H9 (cell line): ENCODE results near the gene ZNF629. TPM values are rescaled to one million over a fixed set of nuclear protein-coding genes. Genes with fewer than 3 reads are reported as not detected.
A peak's percentile ranks its signal among the peaks of the same experiment; 100 is the strongest.

Source experiments
- DNase-seq: peaks from one replicate; pipeline ENCODE4 v3.0.0-alpha.2; 2017
- H2AFZ ChIP-seq: one replicate; pipeline ENCODE4 v1.6.1; 2013; ENCODE audit warnings: mild to moderate bottlenecking, low read length, control low read depth, moderate library complexity
- H2AK5ac ChIP-seq: 2 replicates; pipeline ENCODE4 v1.6.1; 2013; ENCODE audit warnings: low read length, control low read depth, mixed read lengths; ENCODE audit not compliant: insufficient read length
- H2BK120ac ChIP-seq: one replicate; pipeline ENCODE4 v1.6.1; 2013; ENCODE audit warnings: low read depth, mild to moderate bottlenecking, low read length, control low read depth, inconsistent platforms; ENCODE audit not compliant: poor library complexity, severe bottlenecking
- H2BK12ac ChIP-seq: 2 replicates; pipeline ENCODE4 v1.6.1; 2013; ENCODE audit warnings: low read length, control low read depth, mixed read lengths, low read depth; ENCODE audit not compliant: insufficient read length
- H2BK15ac ChIP-seq: 2 replicates; pipeline ENCODE4 v1.6.1; 2013; ENCODE audit warnings: low read depth, low read length, control low read depth
- H2BK20ac ChIP-seq: one replicate; pipeline ENCODE4 v1.6.1; 2013; ENCODE audit warnings: low read depth, mild to moderate bottlenecking, low read length, control low read depth, inconsistent platforms; ENCODE audit not compliant: poor library complexity, severe bottlenecking
- H2BK5ac ChIP-seq: 2 replicates; pipeline ENCODE4 v1.6.1; 2013; ENCODE audit warnings: low read length, control low read depth, mixed read lengths; ENCODE audit not compliant: insufficient read length
- H3K14ac ChIP-seq: 2 replicates; pipeline ENCODE4 v1.6.1; 2013; ENCODE audit warnings: low read length, control low read depth; ENCODE audit not compliant: insufficient read depth
- H3K18ac ChIP-seq: 2 replicates; pipeline ENCODE4 v1.6.1; 2013; ENCODE audit warnings: low read depth, mild to moderate bottlenecking, mixed read lengths, low read length, control low read depth; ENCODE audit not compliant: insufficient read length
- H3K23ac ChIP-seq: 2 replicates; pipeline ENCODE4 v1.6.1; 2013; ENCODE audit warnings: low read length, control low read depth, mixed read lengths, low read depth; ENCODE audit not compliant: insufficient read length
- H3K23me2 ChIP-seq: 2 replicates; pipeline ENCODE4 v1.6.1; 2013; ENCODE audit warnings: low read depth, mild to moderate bottlenecking, mixed read lengths, low read length, control low read depth; ENCODE audit not compliant: insufficient read length, poor library complexity, severe bottlenecking
- H3K27ac ChIP-seq: 2 replicates; pipeline ENCODE4 v1.5.1; 2013; ENCODE audit warnings: low read length, control low read depth, mixed read lengths, low read depth; ENCODE audit not compliant: insufficient read length
- H3K27me3 ChIP-seq: 2 replicates; pipeline ENCODE4 v1.6.1; 2013; ENCODE audit warnings: low read length, control low read depth, inconsistent platforms; ENCODE audit not compliant: insufficient read depth
- H3K4ac ChIP-seq: 2 replicates; pipeline ENCODE4 v1.6.1; 2013; ENCODE audit warnings: low read depth, mild to moderate bottlenecking, control low read depth, inconsistent platforms, low read length, moderate library complexity
- H3K4me1 ChIP-seq: 2 replicates; pipeline ENCODE4 v1.6.1; 2013; ENCODE audit warnings: low read length, control low read depth, inconsistent platforms; ENCODE audit not compliant: insufficient read depth
- H3K4me2 ChIP-seq: 2 replicates; pipeline ENCODE4 v1.6.1; 2013; ENCODE audit warnings: low read length, control low read depth, mixed read lengths; ENCODE audit not compliant: insufficient read length, insufficient read depth
- H3K56ac ChIP-seq: 2 replicates; pipeline ENCODE4 v1.6.1; 2013; ENCODE audit warnings: low read depth, mild to moderate bottlenecking, mixed read lengths, low read length, control low read depth; ENCODE audit not compliant: insufficient read length
- H3K79me1 ChIP-seq: 2 replicates; pipeline ENCODE4 v1.6.1; 2013; ENCODE audit warnings: low read depth, mild to moderate bottlenecking, moderate library complexity, low read length, control low read depth, inconsistent platforms; ENCODE audit not compliant: insufficient read depth, poor library complexity, severe bottlenecking
- H3K79me2 ChIP-seq: 2 replicates; pipeline ENCODE4 v1.6.1; 2013; ENCODE audit warnings: low read length, control low read depth, inconsistent platforms; ENCODE audit not compliant: insufficient read depth
- H3K9ac ChIP-seq: 2 replicates; pipeline ENCODE4 v1.6.1; 2013; ENCODE audit warnings: low read length, control low read depth, mixed read lengths; ENCODE audit not compliant: insufficient read length; ENCODE audit errors: extremely low read depth
- H3K9me3 ChIP-seq: one replicate; pipeline ENCODE4 v1.6.1; 2013; ENCODE audit warnings: low read depth, low read length, inconsistent platforms; ENCODE audit not compliant: control insufficient read depth
- H3T11ph ChIP-seq: one replicate; pipeline ENCODE4 v1.6.1; 2013; ENCODE audit warnings: mild to moderate bottlenecking, low read length, control low read depth, inconsistent platforms
- H4K20me1 ChIP-seq: one replicate; pipeline ENCODE4 v1.6.1; 2013; ENCODE audit not compliant: control insufficient read depth, insufficient read length, insufficient read depth
- H4K5ac ChIP-seq: 2 replicates; pipeline ENCODE4 v1.6.1; 2013; ENCODE audit warnings: low read depth, mild to moderate bottlenecking, mixed read lengths, low read length, control low read depth; ENCODE audit not compliant: insufficient read length
- H4K8ac ChIP-seq: replicated peaks from 2 replicates; pipeline ENCODE4 v1.6.1; 2013; ENCODE audit warnings: low read length, control low read depth, mixed read lengths, low read depth; ENCODE audit not compliant: insufficient read length
- H4K91ac ChIP-seq: 2 replicates; pipeline ENCODE4 v1.6.1; 2013; ENCODE audit warnings: low read depth, mild to moderate bottlenecking, moderate library complexity, mixed read lengths, low read length, control low read depth; ENCODE audit not compliant: insufficient read length
- H3K27ac Mint-ChIP-seq, 3 experiments: 2 replicates in 2 of 3; 3 replicates in 1 of 3; pipeline ENCODE4 v1.8.0; 2020 to 2021; ENCODE audit warnings: mixed read lengths in 3 of 3, mild to moderate bottlenecking in 1 of 3, moderate library complexity in 1 of 3
- H3K27me3 Mint-ChIP-seq: 2 replicates; pipeline ENCODE4 v1.8.0; 2021; ENCODE audit warnings: low read depth, mild to moderate bottlenecking, moderate library complexity, mixed read lengths
- H3K36me3 Mint-ChIP-seq, 3 experiments: 2 replicates in 2 of 3; 3 replicates in 1 of 3; pipeline ENCODE4 v1.8.0; 2020 to 2021; ENCODE audit warnings: low read depth in 3 of 3, mixed read lengths in 3 of 3; ENCODE audit not compliant: insufficient read depth in 1 of 3
- H3K4me1 Mint-ChIP-seq, 2 experiments: 2 replicates each; pipeline ENCODE4 v1.8.0; 2020; ENCODE audit warnings: mixed read lengths in 2 of 2
- H3K4me3 Mint-ChIP-seq, 2 experiments: 2 replicates in 1 of 2; 3 replicates in 1 of 2; pipeline ENCODE4 v1.8.0; 2020 to 2021; ENCODE audit warnings: mild to moderate bottlenecking in 2 of 2, mixed read lengths in 2 of 2, moderate library complexity in 1 of 2
- H3K9me3 Mint-ChIP-seq, 2 experiments: 2 replicates in 1 of 2; 3 replicates in 1 of 2; pipeline ENCODE4 v1.8.0; 2020; ENCODE audit warnings: mild to moderate bottlenecking in 2 of 2, mixed read lengths in 2 of 2, moderate library complexity in 1 of 2
- CTCF ChIP-seq: fragments of 200-600 bp; sonication (generic); conservative IDR thresholded peaks from 3 replicates; pipeline ENCODE4 v1.8.0; 2021; ENCODE audit warnings: antibody characterized with exemption, mild to moderate bottlenecking
- WGBS: extraction: QIAGEN DNeasy Blood & Tissue Kit; methylation state at CpG from one replicate; pipeline ENCODE4 v1.1.7; 2013; ENCODE audit warnings: missing lambda C conversion rate, low lambda C conversion rate, mixed read lengths; ENCODE audit not compliant: insufficient read length; ENCODE audit errors: extremely low coverage; 5-methylcytosine and 5-hydroxymethylcytosine counted together
- total RNA-seq: library from RNA; stranded (reverse); gene quantifications from 2 replicates; pipeline ENCODE4 v1.2.1, GENCODE V29; 2021

The ZNF629 gene
- total RNA-seq, 1 experiment from 2014 or later = 20.0 TPM

- Histone ChIP-seq H3K27ac (no peak overlapping the region), H3K23me2 (peaks cover 20% of the 10 kb centered on the region)
- peak overlapping the region in 2 of 3 experiments; percentile 63 to 94; a peak in 3 of 7 replicates for H3K27ac Mint-ChIP-seq
Measured at GRCh38 chr16:30761427-30761927, 25.5 kb downstream of the ZNF629 start.

More at GRCh38 chr16:30761427-30761927, 25.5 kb downstream of the ZNF629 start:
- peaks cover 17 to 18% of the 10 kb centered on the region in 2 experiments for H3K4me1 Mint-ChIP-seq
- H3T11ph ChIP-seq = no peak overlapping the region
- H3K4me3 Mint-ChIP-seq = peak overlapping the region; percentile 91 to 97
- H3K4me2 ChIP-seq = peak overlapping the region; percentile 95
- H2BK12ac ChIP-seq = no peak overlapping the region
- H3K14ac ChIP-seq = no peak overlapping the region; the same call in 1 of the 2 replicates
- DNase-seq = peak; percentile 68
- H3K27me3 ChIP-seq = no peaks in the 10 kb centered on the region
- H4K20me1 ChIP-seq = no peaks in the 10 kb centered on the region
- peak overlapping the region; percentile 46 for H3K9ac ChIP-seq
- H2BK15ac ChIP-seq = no peak overlapping the region
- no peaks in the 10 kb centered on the region for H3K27me3 Mint-ChIP-seq
- no peak overlapping the region for H2BK5ac ChIP-seq
- H4K91ac ChIP-seq = no peak overlapping the region
- peaks cover 6% of the 10 kb centered on the region for H3K79me1 ChIP-seq
- no peak overlapping the region for H4K8ac ChIP-seq
- WGBS = no CpG with 5 or more reads among the region's 64 CpGs
- H3K23ac ChIP-seq = no peak overlapping the region
- H2BK20ac ChIP-seq = no peak overlapping the region
- H3K18ac ChIP-seq = no peak overlapping the region
- H2AK5ac ChIP-seq = no peak overlapping the region
- H3K4ac ChIP-seq = no peak overlapping the region
- H3K36me3 Mint-ChIP-seq = peaks cover 31 to 60% (median 41%) of the 10 kb centered on the region in 3 experiments
- no peak overlapping the region for H4K5ac ChIP-seq
- H2BK120ac ChIP-seq = no peak overlapping the region
- H3K56ac ChIP-seq = no peak overlapping the region
- H3K9me3 ChIP-seq = no peaks in the 10 kb centered on the region
- no peaks in the 10 kb centered on the region for H3K9me3 Mint-ChIP-seq
- no peak for TF ChIP-seq CTCF
- H2AFZ ChIP-seq = no peak overlapping the region
- no peaks in the 10 kb centered on the region for H3K79me2 ChIP-seq
- H3K4me1 ChIP-seq = no peaks in the 10 kb centered on the region
